Heart right ventricle (tissue), 16 donors: ENCODE data around the gene KIF2C. TPM values are rescaled to one million over a fixed set of nuclear protein-coding genes. Genes with fewer than 3 reads are reported as not detected.

Source experiments
- ATAC-seq, 8 donors: fragments of 200-7000 bp; cut with Tn5 transposase; one replicate each; pipeline ENCODE4 v1.9.1; 2020; ENCODE audit warnings: mild to moderate bottlenecking in 8 of 8, moderate library complexity in 8 of 8, moderate number of reproducible peaks in 1 of 8
- DNase-seq, 2 donors: peaks; one replicate each; pipeline ENCODE4 v3.0.0-alpha.2; 2020
- H3K27ac ChIP-seq, 10 donors: fragments of 200-600 bp; sonication (generic) in 2 of 10; one replicate each; pipeline versions ENCODE4 v1.5.0 to v1.8.0; 2020 to 2022; ENCODE audit warnings: mild to moderate bottlenecking in 3 of 10
- H3K27me3 ChIP-seq, 7 donors: fragments of 200-600 bp; one replicate each; pipeline ENCODE4 v1.8.0; 2021 to 2022; ENCODE audit warnings: mild to moderate bottlenecking in 2 of 7
- H3K36me3 ChIP-seq, 9 donors: fragments of 200-600 bp; sonication (generic) in 1 of 9; one replicate each; pipeline versions ENCODE4 v1.5.0 to v1.8.0; 2020 to 2022; ENCODE audit warnings: mild to moderate bottlenecking in 2 of 9
- H3K4me1 ChIP-seq, 9 donors: fragments of 200-600 bp; sonication (generic) in 1 of 9; one replicate each; pipeline versions ENCODE4 v1.5.0 to v1.8.0; 2020 to 2022; ENCODE audit warnings: mild to moderate bottlenecking in 4 of 9
- H3K4me3 ChIP-seq, 10 donors: fragments of 200-600 bp; sonication (generic) in 2 of 10; one replicate each; pipeline versions ENCODE4 v1.5.0 to v1.8.0; 2020 to 2022; ENCODE audit warnings: mild to moderate bottlenecking in 7 of 10, moderate library complexity in 2 of 10
- H3K9me3 ChIP-seq, 11 donors: fragments of 200-600 bp in 10 of 11; sonication (generic) in 2 of 11; one replicate each; pipeline versions ENCODE4 v1.5.0 to v1.8.0; 2013 to 2022; ENCODE audit warnings: mild to moderate bottlenecking in 2 of 11, control low read depth in 1 of 11, moderate library complexity in 1 of 11
- CTCF ChIP-seq, 9 donors: fragments of 200-600 bp; sonication (generic) in 2 of 9; IDR thresholded peaks; one replicate each; pipeline versions ENCODE4 v1.5.0 to v1.8.0; 2021 to 2022; ENCODE audit warnings: antibody characterized with exemption in 9 of 9, mild to moderate bottlenecking in 5 of 9, moderate library complexity in 1 of 9
- WGBS, 2 donors: extraction: QIAGEN DNeasy Blood & Tissue Kit; methylation state at CpG; one replicate each; pipeline ENCODE4 v1.1.7; 2013; ENCODE audit warnings: inconsistent platforms in 1 of 2; 5-methylcytosine and 5-hydroxymethylcytosine counted together
- intact Hi-C, 10 donors: fragments of 100-400 bp; cut with DNase I; formaldehyde crosslinking; loops; one replicate each; pipeline versions ENCODE4 v1.11.1 to v1.14.2; 2022
- polyA plus RNA-seq, 2 donors: library from polyadenylated mRNA; stranded (reverse); fragments of 200-250 nt; gene quantifications; one replicate each; pipeline ENCODE4 v1.2.3, GENCODE V29; 2013
- total RNA-seq, 10 donors: library from RNA; stranded (reverse); fragmentation: NEBNext Ultra II Directional in 3 of 10; extraction: Animal tissue kit (Norgen Biotek cat#: 25700) in 3 of 10; gene quantifications; one replicate each; pipeline versions ENCODE4 v1.2.1 to v1.2.4, GENCODE V29; 2021 to 2023
- donor health status: Arrhythmogenic right ventricular cardiomyopathy.
- donor health status: ischemic (EF 13 %, LVEDD 7.1; RV severe dilation, severe dysfunction).
- donor health status: healthy with polysubstance abuse.
- donor health status: DM: no; HTN: yes; CAD: no.
- donor health status: DM: no; HTN: no; CAD: no.
- donor health status: ischemic (EF 25% LVEDD 6.9; RV normal size, moderate dysfunction).
- donor health status: ischemic (EF 25% LVEDD 5.7; RV mildly dilated, moderate dysfunction).
- donor health status: healthy.
- donor health status: DM: yes; HTN: yes; CAD: no.
- donor health status: Ischemic cardiomyopathy.
- donor health status: ischemic (EF 35%, LVEDD 5.7; RV mildly dilated, moderate dysfunction).
- donor health status: nonischemic (EF 11% LVEDD 7.7; RV severe dilation, severe dysfunction).
- donor health status: DM: yes; HTN: yes; CAD: no.
- donor health status: PGD.
- donor health status: ischemic (EF 29% LVEDD 5.4; RV normal size, mild dysfunction).
- donor health status: nonischemic (EF 23%, LVEDD 6.1; RV moderate dilation, normal function).

Gene KIF2C
- total and polyA plus RNA-seq, 12 donors = 0.22 to 3.7 (median 1.2) TPM

GRCh38 chr1:44786138-44786840 is 46.7 kb downstream of the KIF2C start:
- peak overlapping the region in 9 of 10 donors; percentile 34 to 82 (median 58) for H3K27ac ChIP-seq
- DNase-seq = peak; percentile 64 to 73

DNA sequence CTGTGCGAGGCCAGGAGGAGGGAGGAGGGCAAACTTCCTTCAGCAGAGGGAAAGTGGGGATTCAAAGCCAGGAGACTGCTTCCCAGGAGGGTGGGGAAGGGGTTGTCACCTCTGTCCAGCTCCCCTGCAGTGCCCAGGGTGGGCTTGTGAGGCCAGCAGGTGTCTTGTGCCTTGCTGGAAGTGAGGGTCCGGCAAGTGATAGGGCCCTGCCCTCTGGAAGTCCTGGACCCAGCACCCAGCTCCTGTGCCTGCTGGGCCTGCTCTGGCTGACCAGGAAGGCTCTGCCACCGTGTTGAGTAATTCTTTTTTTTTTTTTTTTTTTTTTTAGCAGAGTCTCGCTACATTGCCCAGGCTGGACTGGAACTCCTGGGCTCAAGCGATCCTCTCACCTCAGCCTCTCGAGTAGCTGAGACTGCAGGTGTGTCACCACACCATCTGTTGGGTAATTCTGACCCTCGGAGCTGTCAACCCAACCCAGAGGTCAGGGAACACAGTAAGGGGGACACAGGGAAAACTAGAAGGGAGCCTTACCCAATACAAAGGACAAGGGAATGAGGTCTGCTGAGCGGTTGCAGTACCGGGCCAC is 47.3 kb downstream of the KIF2C start:
- H3K36me3 ChIP-seq = peaks cover 0 to 3% (median 0%) of the 10 kb centered on the region in 9 donors
- H3K27ac ChIP-seq = peak overlapping the region in 9 of 10 donors; percentile 10 to 82 (median 58)
- ATAC-seq (peak in 3 of 8 donors; percentile 2 to 27 (median 4)), DNase-seq (no peak)
- H3K27me3 ChIP-seq = peaks cover 0 to 7% (median 0%) of the 10 kb centered on the region in 7 donors
- 82 to 87% methylated on average over 9 of the region's 9 CpGs for WGBS, 2 donors
- intact Hi-C loops = loop anchor here in 7 of 10 donors (5.0 to 10.0 kb wide), 6 partner anchors 35 to 518 kb away; no protein-coding TSS in a partner anchor
- H3K4me3 ChIP-seq = peak overlapping the region in 4 of 10 donors; percentile 54 to 62 (median 56)
- TF ChIP-seq CTCF (IDR thresholded peaks at IDR 0.05) = no peak
- peaks cover 0 to 34% (median 29%) of the 10 kb centered on the region in 9 donors for H3K4me1 ChIP-seq
- H3K9me3 ChIP-seq = no peaks in the 10 kb centered on the region

More at GRCh38 chr1:44786138-44786840, 46.7 kb downstream of the KIF2C start:
- Histone ChIP-seq H3K4me1 (peaks cover 0 to 34% (median 29%) of the 10 kb centered on the region in 9 donors), H3K9me3 (no peaks in the 10 kb centered on the region), H3K4me3 (peak overlapping the region; percentile 12 to 62 (median 51)), H3K36me3 (peaks cover 0 to 10% (median 0%) of the 10 kb centered on the region in 9 donors), H3K27me3 (peaks cover 0 to 7% (median 0%) of the 10 kb centered on the region in 7 donors)
- peak; percentile 57 to 81 (median 74) for ATAC-seq
- intact Hi-C loops = loop anchor here in 7 of 10 donors (5.0 to 10.0 kb wide), 6 partner anchors 36 to 519 kb away; no protein-coding TSS in a partner anchor
- TF ChIP-seq CTCF (IDR thresholded peaks at IDR 0.05) = peak; percentile 89 to 99 (median 97)
- WGBS, 2 donors = 6 to 7% methylated on average over 48 to 49 of the region's 49 CpGs

GRCh38 chr1:44787506-44787905 is 47.9 kb downstream of the KIF2C start:
- Histone ChIP-seq H3K4me3 (no peak overlapping the region), H3K4me1 (peaks cover 0 to 34% (median 29%) of the 10 kb centered on the region in 9 donors), H3K27ac (peak overlapping the region in 1 of 10 donors; percentile 9), H3K9me3 (no peaks in the 10 kb centered on the region), H3K36me3 (no peaks in the 10 kb centered on the region), H3K27me3 (peaks cover 0 to 7% (median 0%) of the 10 kb centered on the region in 7 donors)
- 95 to 99% methylated on average over 10 of the region's 10 CpGs for WGBS, 2 donors
- intact Hi-C loops = loop anchor here in 7 of 10 donors (5.0 to 10.0 kb wide), 6 partner anchors 35 to 517 kb away; no protein-coding TSS in a partner anchor
- no peak for TF ChIP-seq CTCF (IDR thresholded peaks at IDR 0.05)
- no peak for ATAC-seq
- no peak for DNase-seq

DNA sequence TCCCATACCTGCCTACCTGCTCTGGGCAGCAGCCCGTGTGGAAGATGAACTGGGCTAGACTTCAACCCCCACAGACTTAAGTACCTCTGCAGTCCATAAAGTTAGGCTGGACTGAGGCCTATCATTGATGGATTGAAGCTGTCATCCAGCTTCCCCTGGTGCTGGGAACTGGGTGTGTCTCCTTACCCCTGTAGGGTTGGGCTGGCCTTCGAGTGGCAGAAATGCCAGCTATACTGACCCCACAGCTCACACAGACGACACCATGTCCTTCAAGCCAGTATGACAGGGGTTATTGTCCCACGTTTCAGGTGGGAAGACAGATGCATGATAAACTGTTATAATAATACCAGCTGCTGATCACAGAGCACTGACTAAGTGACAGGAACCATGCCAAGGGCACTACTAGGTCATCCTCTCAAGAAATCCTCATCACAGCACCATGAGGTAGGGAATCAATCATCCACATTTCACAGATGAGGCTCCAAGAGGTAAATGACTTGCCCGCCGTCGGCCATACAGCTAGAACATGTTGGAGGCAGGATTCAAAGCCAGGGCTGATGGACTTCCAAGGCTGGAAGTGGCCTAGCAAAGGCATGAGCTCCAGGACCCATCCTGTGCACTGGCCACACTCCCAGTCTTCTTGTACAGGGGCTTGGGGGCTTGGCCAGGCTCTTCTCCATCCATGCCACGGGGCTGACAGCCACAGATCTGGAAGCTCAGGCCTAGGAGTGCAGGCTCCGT is 48.7 kb downstream of the KIF2C start, which contains the start of gene BEST4:
BEST4 (minus strand) TSS at position 51 of the 741 bp plus-strand sequence. CDS start 465 bp downstream, outside the sequence.
- TF ChIP-seq CTCF (IDR thresholded peaks at IDR 0.05) = no peak
- Histone ChIP-seq H3K36me3 (no peaks in the 10 kb centered on the region), H3K27ac (peak within 1 kb of the TSS in 3 of 10 donors; percentile 9 to 59 (median 47)), H3K9me3 (no peaks in the 10 kb centered on the region), H3K27me3 (peaks cover 0 to 7% (median 0%) of the 10 kb centered on the region in 7 donors), H3K4me1 (peaks cover 0 to 34% (median 29%) of the 10 kb centered on the region in 9 donors), H3K4me3 (no peak within 1 kb of the TSS)
- WGBS, 2 donors = 82 to 85% methylated on average over 9 of the region's 9 CpGs
- intact Hi-C loops = loop anchor here in 7 of 10 donors (5.0 to 10.0 kb wide), 6 partner anchors 34 to 517 kb away; no protein-coding TSS in a partner anchor
- DNase-seq (no peak), ATAC-seq (no peak)
